Keratinocyte (primary cell): ENCODE results near the gene RAPGEFL1.

Source experiments
- CTCF ChIP-seq, 3 experiments: IDR thresholded peaks in 1 of 3; conservative IDR thresholded peaks in 1 of 3; optimal IDR thresholded peaks in 1 of 3; 2 replicates in 2 of 3; 3 replicates in 1 of 3; pipeline versions ENCODE3 to v1.5.1; 2011; ENCODE audit warnings: low read length in 3 of 3, mild to moderate bottlenecking in 3 of 3, moderate library complexity in 2 of 3, control low read depth in 1 of 3, inconsistent platforms in 1 of 3; ENCODE audit not compliant: insufficient read depth in 2 of 3; ENCODE audit errors: extremely low read depth in 1 of 3
- EZH2 ChIP-seq: IDR thresholded peaks from one replicate; pipeline ENCODE4 v1.6.1; 2012; ENCODE audit warnings: inconsistent platforms, mild to moderate bottlenecking, low read length, moderate library complexity

DNA sequence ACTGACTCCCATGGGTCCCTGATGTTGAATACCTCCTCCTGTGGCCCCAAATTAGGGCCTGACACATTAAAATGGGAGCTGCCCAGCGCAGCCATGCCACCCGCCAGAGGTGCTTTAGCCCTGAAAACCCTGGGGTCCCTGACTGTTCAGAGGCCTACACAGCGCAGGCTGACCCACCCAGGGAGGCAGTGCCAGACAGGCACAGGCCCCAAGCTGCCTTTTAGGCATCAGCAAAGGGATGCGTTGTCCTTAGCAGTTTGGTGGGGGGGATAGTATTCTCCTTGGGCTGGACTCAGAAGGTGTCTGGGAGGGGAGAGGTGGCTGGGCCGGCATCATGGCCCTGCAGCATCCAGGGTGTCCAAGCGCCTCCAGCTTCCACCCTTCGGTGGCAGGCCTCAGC is 1.4 kb downstream of the RAPGEFL1 start:
- TF ChIP-seq CTCF (optimal IDR thresholded peaks at IDR 0.05 in 1 of 3, IDR thresholded peaks at IDR 0.05 in 1 of 3, conservative IDR thresholded peaks at IDR 0.05 in 1 of 3; ENCODE audit: extremely low read depth in 1 of 3, insufficient read depth in 2 of 3, low read length in 3 of 3): no peak
- TF ChIP-seq EZH2: no peak
